Neural cell (in vitro differentiated cells): ENCODE measurements around the gene POLR1B. TPM values are rescaled to one million over a fixed set of nuclear protein-coding genes. Genes with fewer than 3 reads are reported as not detected.

Experiments used
- H2AFZ ChIP-seq: fragments of 200-600, 300-800 bp; sonication (generic), shearing (Covaris generic); 2 replicates; pipeline ENCODE4 v1.6.0; 2014; ENCODE audit warnings: low read depth, mild to moderate bottlenecking, antibody characterized with exemption, low read length, moderate library complexity
- H3F3A ChIP-seq: fragments of 200-600 bp; shearing (Covaris generic); 2 replicates; pipeline ENCODE4 v1.6.1; 2016; ENCODE audit warnings: mild to moderate bottlenecking, moderate library complexity, mixed read lengths, antibody characterized with exemption, low read length; ENCODE audit not compliant: insufficient read depth, poor library complexity, severe bottlenecking
- H3K27ac ChIP-seq: fragments of 200-600, 300-800 bp; sonication (generic), shearing (Covaris generic); 2 replicates; pipeline ENCODE4 v1.5.1; 2014; ENCODE audit warnings: mild to moderate bottlenecking, low read length, moderate library complexity
- H3K27me3 ChIP-seq: fragments of 300-800, 200-600 bp; sonication (generic), shearing (Covaris generic); 2 replicates; pipeline ENCODE4 v1.6.0; 2014; ENCODE audit warnings: mild to moderate bottlenecking, low read depth, low read length, moderate library complexity; ENCODE audit not compliant: insufficient read depth
- H3K36me3 ChIP-seq: fragments of 300-800, 200-600 bp; sonication (generic), shearing (Covaris generic); 2 replicates; pipeline ENCODE4 v1.5.1; 2014; ENCODE audit warnings: mild to moderate bottlenecking, antibody characterized with exemption, low read length, moderate library complexity; ENCODE audit not compliant: insufficient read depth
- H3K4me2 ChIP-seq: fragments of 300-800, 200-600 bp; sonication (generic), shearing (Covaris generic); 2 replicates; pipeline ENCODE4 v1.6.0; 2014; ENCODE audit warnings: mild to moderate bottlenecking, low read length
- H3K4me3 ChIP-seq: fragments of 300-800, 200-600 bp; sonication (generic), shearing (Covaris generic); 2 replicates; pipeline ENCODE4 v1.5.1; 2014; ENCODE audit warnings: mild to moderate bottlenecking, low read length, moderate library complexity
- H3K79me2 ChIP-seq: fragments of 200-600 bp; shearing (Covaris generic); replicated peaks from 2 replicates; pipeline ENCODE4 v1.6.0; 2014; ENCODE audit warnings: mild to moderate bottlenecking, low read length, moderate library complexity; ENCODE audit not compliant: insufficient read depth
- H3K9ac ChIP-seq: fragments of 300-800, 200-600 bp; sonication (generic), shearing (Covaris generic); 2 replicates; pipeline ENCODE4 v1.6.1; 2016; ENCODE audit warnings: mild to moderate bottlenecking, low read length, mixed read lengths
- H3K9me2 ChIP-seq: fragments of 200-600 bp; shearing (Covaris generic); 2 replicates; pipeline ENCODE4 v1.6.1; 2016; ENCODE audit warnings: mild to moderate bottlenecking, low read length, mixed read lengths; ENCODE audit not compliant: insufficient read depth
- H3K9me3 ChIP-seq: fragments of 200-600, 300-800 bp; sonication (generic), shearing (Covaris generic); 2 replicates; pipeline ENCODE4 v1.6.1; 2016; ENCODE audit warnings: mild to moderate bottlenecking, mixed run types, low read length, moderate library complexity, mixed read lengths
- H4K20me1 ChIP-seq: fragments of 200-600 bp; shearing (Covaris generic); 2 replicates; pipeline ENCODE4 v1.6.1; 2016; ENCODE audit warnings: mild to moderate bottlenecking, mixed run types; ENCODE audit not compliant: insufficient read depth
- EP300 ChIP-seq: fragments of 450-650 bp; conservative IDR thresholded peaks from 2 replicates; pipeline ENCODE4 v1.6.1; 2014; ENCODE audit warnings: antibody characterized with exemption, mild to moderate bottlenecking, moderate library complexity; ENCODE audit not compliant: poor library complexity, severe bottlenecking
- EZH2 ChIP-seq: fragments of 200-600, 300-800 bp; shearing (Covaris generic), sonication (generic); IDR thresholded peaks from 2 replicates; pipeline ENCODE4 v1.6.1; 2014; ENCODE audit warnings: antibody characterized with exemption, low read length, borderline replicate concordance, mild to moderate bottlenecking; ENCODE audit not compliant: insufficient read depth, poor library complexity, severe bottlenecking
- MXI1 ChIP-seq: fragments of 450-650 bp; conservative IDR thresholded peaks from 2 replicates; pipeline ENCODE4 v1.6.1; 2014; ENCODE audit warnings: antibody characterized with exemption, mild to moderate bottlenecking; ENCODE audit not compliant: poor library complexity, severe bottlenecking
- POLR2AphosphoS5 ChIP-seq: IDR thresholded peaks from 2 replicates; pipeline ENCODE4 v1.6.1; 2012
- RAD21 ChIP-seq: fragments of 450-650 bp; conservative IDR thresholded peaks from 2 replicates; pipeline ENCODE4 v1.6.1; 2014; ENCODE audit warnings: antibody characterized with exemption, mild to moderate bottlenecking, moderate library complexity
- SMC3 ChIP-seq: fragments of 450-650 bp; conservative IDR thresholded peaks from 2 replicates; pipeline ENCODE4 v1.6.1; 2014; ENCODE audit warnings: antibody characterized with exemption, mild to moderate bottlenecking, moderate library complexity; ENCODE audit not compliant: poor library complexity
- TAF1 ChIP-seq: IDR thresholded peaks from 2 replicates; pipeline ENCODE4 v1.6.1; 2012; ENCODE audit warnings: low read depth
- polyA plus RNA-seq: library from polyadenylated mRNA; depleted of rRNA; stranded (reverse); fragments of >200 nt; gene quantifications from 2 replicates; pipeline ENCODE4 v1.2.3, GENCODE V29; 2014
- TF ChIP-seq, protein P1 (sequence below): fragments of 450-650 bp; IDR thresholded peaks from 2 replicates; pipeline ENCODE4 v1.5.1; 2014; ENCODE audit warnings: antibody characterized with exemption, mild to moderate bottlenecking, moderate library complexity; ENCODE audit not compliant: poor library complexity, severe bottlenecking
- TF ChIP-seq, protein P2 (sequence below): IDR thresholded peaks from 2 replicates; pipeline ENCODE4 v1.6.1; 2012; ENCODE audit warnings: borderline replicate concordance

Gene POLR1B
- polyA plus RNA-seq, 1 donor from 2014 or later = 9.8 TPM

DNA sequence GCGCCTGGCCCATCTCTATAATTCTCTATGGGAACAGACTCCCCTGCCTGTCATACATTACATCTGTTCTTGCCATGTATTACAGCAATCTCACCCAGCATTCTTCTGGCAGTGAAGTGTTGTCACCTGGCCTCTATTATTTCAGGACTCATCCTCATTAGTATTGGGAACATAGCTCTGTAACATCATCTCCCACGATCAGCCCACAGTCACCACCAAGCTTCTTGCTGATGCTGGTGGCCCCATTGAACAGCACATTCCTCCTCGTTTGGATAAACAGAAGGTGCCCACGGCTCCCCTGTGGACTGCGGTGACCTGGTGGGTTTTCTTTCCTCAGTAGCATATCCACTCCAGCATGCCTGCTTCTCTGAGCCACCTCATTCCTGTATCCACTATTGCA lies 63.7 kb downstream of the POLR1B start:
- Histone ChIP-seq H3K9me3 (no peaks in the 10 kb centered on the region), H2AFZ (no peak overlapping the region), H3K27me3 (no peaks in the 10 kb centered on the region), H4K20me1 (no peaks in the 10 kb centered on the region), H3K27ac (no peak overlapping the region), H3K9ac (no peak overlapping the region), H3K79me2 (no peaks in the 10 kb centered on the region), H3K9me2 (no peaks in the 10 kb centered on the region), H3K4me3 (no peak overlapping the region), H3F3A (no peaks in the 10 kb centered on the region), H3K36me3 (no peaks in the 10 kb centered on the region), H3K4me2 (no peak overlapping the region)
- TF ChIP-seq TAF1 (no peak), POLR2AphosphoS5 (no peak), EZH2 (no peak), EP300 (no peak), RAD21 (no peak), MXI1 (no peak), SMC3 (no peak)
- TF ChIP-seq, protein P1, sequence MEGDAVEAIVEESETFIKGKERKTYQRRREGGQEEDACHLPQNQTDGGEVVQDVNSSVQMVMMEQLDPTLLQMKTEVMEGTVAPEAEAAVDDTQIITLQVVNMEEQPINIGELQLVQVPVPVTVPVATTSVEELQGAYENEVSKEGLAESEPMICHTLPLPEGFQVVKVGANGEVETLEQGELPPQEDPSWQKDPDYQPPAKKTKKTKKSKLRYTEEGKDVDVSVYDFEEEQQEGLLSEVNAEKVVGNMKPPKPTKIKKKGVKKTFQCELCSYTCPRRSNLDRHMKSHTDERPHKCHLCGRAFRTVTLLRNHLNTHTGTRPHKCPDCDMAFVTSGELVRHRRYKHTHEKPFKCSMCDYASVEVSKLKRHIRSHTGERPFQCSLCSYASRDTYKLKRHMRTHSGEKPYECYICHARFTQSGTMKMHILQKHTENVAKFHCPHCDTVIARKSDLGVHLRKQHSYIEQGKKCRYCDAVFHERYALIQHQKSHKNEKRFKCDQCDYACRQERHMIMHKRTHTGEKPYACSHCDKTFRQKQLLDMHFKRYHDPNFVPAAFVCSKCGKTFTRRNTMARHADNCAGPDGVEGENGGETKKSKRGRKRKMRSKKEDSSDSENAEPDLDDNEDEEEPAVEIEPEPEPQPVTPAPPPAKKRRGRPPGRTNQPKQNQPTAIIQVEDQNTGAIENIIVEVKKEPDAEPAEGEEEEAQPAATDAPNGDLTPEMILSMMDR = no peak
- TF ChIP-seq, protein P2, sequence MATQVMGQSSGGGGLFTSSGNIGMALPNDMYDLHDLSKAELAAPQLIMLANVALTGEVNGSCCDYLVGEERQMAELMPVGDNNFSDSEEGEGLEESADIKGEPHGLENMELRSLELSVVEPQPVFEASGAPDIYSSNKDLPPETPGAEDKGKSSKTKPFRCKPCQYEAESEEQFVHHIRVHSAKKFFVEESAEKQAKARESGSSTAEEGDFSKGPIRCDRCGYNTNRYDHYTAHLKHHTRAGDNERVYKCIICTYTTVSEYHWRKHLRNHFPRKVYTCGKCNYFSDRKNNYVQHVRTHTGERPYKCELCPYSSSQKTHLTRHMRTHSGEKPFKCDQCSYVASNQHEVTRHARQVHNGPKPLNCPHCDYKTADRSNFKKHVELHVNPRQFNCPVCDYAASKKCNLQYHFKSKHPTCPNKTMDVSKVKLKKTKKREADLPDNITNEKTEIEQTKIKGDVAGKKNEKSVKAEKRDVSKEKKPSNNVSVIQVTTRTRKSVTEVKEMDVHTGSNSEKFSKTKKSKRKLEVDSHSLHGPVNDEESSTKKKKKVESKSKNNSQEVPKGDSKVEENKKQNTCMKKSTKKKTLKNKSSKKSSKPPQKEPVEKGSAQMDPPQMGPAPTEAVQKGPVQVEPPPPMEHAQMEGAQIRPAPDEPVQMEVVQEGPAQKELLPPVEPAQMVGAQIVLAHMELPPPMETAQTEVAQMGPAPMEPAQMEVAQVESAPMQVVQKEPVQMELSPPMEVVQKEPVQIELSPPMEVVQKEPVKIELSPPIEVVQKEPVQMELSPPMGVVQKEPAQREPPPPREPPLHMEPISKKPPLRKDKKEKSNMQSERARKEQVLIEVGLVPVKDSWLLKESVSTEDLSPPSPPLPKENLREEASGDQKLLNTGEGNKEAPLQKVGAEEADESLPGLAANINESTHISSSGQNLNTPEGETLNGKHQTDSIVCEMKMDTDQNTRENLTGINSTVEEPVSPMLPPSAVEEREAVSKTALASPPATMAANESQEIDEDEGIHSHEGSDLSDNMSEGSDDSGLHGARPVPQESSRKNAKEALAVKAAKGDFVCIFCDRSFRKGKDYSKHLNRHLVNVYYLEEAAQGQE = no peak

DNA sequence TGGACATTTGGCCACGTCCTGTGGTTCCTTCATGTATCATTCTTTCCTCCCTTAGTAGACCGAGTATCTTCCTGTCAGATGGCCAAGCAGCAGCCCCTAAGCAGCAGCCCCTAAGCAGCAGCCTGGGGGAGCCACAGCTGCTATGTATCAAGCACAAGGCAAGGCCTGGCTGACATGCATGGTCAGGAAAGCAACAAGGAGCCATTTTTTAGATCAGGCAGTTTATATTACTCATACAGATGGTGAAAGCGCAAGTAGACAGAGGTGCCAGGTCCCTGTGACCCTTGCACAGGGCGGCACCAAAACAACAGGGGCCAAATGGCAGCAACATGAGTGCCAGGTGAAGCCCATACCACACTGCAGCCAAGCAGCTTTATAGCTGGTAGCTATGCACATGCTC lies 64.3 kb downstream of the POLR1B start:
- no peaks in the 10 kb centered on the region for H3K9me2 ChIP-seq
- H3K4me2 ChIP-seq = no peak overlapping the region
- H3K9ac ChIP-seq = no peak overlapping the region
- no peaks in the 10 kb centered on the region for H3F3A ChIP-seq
- no peaks in the 10 kb centered on the region for H4K20me1 ChIP-seq
- TF ChIP-seq POLR2AphosphoS5 (no peak), EZH2 (no peak), RAD21 (no peak), TAF1 (no peak)
- TF ChIP-seq, protein P1 = no peak
- TF ChIP-seq, protein P2 = no peak
- no peak overlapping the region for H2AFZ ChIP-seq
- no peak overlapping the region for H3K27ac ChIP-seq
- H3K27me3 ChIP-seq = no peaks in the 10 kb centered on the region
- no peaks in the 10 kb centered on the region for H3K36me3 ChIP-seq
- no peaks in the 10 kb centered on the region for H3K79me2 ChIP-seq
- H3K4me3 ChIP-seq = no peak overlapping the region
- no peaks in the 10 kb centered on the region for H3K9me3 ChIP-seq
